Stimulated activated naive CD4-positive, alpha-beta T cell treated with Interleukin-2 at 50 U/mL for 16 hours (primary cell): Measurements from ENCODE around the gene ACLY.

Experiments used
- DNase-seq: peaks from one replicate; lab custom pipeline; 2025; lab: John Stamatoyannopoulos, UW

Gene ACLY

DNA sequence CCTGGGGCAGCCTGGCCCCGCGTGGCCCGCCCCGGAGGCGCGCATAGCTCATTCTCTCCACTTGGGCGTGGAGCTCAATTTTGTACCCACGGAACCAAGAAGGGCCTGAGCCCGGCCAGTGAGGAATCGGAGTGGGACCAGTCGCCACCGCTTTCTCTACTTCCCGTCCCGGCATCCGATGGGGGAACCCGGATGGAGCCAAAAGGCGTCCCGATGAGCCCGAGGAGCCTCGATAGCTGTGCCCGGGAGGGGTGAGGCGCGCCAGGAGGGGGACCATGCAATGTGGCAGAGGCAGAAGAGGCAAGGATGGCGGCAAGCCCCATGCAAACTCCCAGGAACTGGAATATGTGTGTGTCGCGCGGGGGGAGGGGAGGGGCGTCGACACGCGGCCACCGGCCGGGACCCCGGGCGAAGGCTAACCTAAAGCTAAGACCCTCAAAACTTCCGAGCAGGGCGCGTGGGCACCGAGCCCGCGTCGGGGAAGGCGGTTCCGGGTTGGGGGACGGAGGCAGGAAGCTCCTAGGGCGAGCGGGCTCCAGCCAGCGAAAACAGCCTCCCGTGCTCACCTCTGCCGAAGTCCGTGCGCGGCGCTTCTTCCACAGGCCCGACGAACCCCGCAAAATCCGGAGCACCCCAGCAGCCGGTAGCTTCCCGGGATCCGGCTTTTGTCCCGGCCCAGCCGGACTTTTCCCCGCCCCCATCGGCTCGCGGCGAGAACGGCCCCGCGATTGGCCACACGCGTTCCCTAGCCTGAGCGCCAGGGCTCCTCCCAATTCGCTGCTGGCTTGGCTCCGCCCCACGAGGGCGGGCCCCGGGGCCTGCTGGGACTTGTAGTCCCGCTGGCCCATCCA, at the start of gene ACLY:
Gene ACLY (minus strand): TSS at position 638 of the 851 bp plus-strand sequence. CDS start 5,078 bp downstream, outside the sequence.
- DNase-seq = peak; percentile 93

- no peak for DNase-seq
These were observed 49.3 kb upstream of the ACLY start for GRCh38 chr17:41967921-41968578.

- DNase-seq = peak; percentile 35
These were observed 48.6 kb upstream of the ACLY start for GRCh38 chr17:41967141-41967920.

- DNase-seq = peak; percentile 88
These were observed 47.9 kb upstream of the ACLY start, which contains the start of gene CNP for GRCh38 chr17:41966463-41967140. CNP (plus strand) TSS chr17:41966795; CDS start chr17:41966885, 90 bp downstream.

GRCh38 chr17:41965694-41966462, 47.1 kb upstream of the ACLY start:
- peak; percentile 59 for DNase-seq

- peak; percentile 59 for DNase-seq
These were observed 44.1 kb upstream of the ACLY start for GRCh38 chr17:41962768-41963434.

DNA sequence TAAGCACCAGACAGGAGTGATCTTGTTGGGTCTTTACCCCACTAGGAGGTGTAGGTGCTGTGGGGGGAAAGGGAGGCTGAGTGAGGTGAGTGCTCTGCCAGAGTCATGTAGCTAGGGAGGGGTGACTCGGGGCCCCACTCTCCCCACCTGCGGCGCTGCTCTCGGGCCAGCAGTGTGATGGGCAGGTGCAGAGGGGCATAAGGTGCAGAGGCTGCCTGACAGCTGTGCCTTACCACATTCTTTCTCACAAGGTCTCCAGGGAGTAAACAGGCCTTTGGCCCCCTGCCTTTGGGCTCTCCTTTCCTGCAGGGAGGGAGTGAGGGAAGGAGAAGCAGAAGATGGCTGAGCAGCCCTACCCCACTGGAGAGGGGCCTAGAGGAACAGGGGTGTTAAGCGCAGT, 43.4 kb upstream of the ACLY start:
- no peak for DNase-seq

DNA sequence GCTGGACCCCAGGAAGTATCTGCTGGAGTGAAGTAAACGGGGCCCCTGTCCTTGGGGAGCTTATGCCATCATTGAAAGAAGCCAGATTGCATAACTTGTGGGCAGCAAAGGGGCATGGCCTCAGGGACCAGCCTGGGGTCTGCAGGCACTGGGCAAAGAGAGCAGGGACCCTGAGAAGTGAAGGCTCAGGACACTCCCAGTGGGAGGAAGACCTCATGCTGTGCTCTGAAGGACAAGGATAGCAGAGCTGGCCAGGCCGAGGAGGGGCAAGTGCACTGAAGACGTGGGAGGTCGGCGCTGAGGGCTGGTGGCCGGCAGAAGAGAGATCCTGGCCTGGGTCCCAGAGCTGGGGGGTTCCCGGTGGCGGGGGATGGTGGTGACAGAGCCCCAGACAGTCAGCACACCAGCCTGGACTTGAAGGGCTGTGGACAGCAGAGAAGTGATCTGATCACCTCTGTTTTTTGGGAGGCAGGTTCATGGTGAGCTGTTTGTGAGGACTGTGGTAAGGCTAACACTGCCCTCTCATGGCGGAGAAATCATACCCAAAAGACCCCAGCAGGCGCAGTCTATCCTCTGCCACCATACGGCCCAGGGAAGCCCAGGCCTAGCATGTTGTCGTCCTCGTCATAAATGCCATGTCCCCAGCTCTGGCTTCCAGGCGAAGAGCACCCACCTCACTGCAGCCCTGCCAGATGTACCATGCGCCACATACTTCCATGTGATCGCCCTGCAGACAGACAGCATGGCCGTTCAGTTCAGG, 40.8 kb upstream of the ACLY start:
- no peak for DNase-seq

DNA sequence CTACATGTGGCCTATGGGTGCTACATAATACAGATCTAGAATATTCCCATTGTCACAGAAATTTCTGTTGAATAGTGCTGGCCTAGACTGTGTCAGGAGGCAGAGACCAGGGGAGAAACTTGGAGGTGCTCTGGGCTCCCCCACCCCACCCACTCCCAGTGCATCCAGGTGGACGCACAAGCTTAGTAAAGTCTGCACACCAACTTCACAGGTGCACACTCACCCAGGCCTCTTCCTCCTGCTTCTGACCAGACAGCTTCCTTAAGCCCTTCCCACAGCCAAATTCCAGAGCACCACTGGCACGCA, 40.2 kb upstream of the ACLY start:
- DNase-seq = no peak

DNA sequence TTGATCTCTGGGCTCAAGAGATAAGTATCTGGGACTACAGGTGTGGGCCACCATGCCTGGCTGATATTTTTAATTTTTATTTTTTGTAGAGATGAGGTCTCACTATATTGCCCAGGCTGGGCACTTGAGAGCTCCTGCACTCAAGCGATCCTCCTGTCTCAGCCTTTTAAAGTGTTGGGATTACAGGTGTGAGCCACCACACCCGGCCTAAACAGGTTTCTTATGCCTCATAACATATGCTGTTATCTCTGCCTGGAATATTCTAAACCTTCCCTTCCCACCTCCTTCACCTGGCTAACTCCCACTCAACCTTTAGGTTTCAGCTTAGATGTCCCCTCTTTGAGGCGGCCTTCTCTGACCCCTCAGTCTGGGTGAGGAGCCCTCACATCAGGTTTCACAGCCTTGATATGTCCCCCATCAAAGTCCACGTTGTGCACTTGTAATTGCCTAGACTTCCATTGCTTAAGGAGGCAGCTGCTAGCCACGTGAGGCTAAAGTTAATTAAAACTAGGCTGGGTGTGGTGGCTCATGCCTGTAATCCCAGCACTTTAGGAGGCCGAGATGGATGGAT, 39.2 kb upstream of the ACLY start:
- DNase-seq = no peak

DNA sequence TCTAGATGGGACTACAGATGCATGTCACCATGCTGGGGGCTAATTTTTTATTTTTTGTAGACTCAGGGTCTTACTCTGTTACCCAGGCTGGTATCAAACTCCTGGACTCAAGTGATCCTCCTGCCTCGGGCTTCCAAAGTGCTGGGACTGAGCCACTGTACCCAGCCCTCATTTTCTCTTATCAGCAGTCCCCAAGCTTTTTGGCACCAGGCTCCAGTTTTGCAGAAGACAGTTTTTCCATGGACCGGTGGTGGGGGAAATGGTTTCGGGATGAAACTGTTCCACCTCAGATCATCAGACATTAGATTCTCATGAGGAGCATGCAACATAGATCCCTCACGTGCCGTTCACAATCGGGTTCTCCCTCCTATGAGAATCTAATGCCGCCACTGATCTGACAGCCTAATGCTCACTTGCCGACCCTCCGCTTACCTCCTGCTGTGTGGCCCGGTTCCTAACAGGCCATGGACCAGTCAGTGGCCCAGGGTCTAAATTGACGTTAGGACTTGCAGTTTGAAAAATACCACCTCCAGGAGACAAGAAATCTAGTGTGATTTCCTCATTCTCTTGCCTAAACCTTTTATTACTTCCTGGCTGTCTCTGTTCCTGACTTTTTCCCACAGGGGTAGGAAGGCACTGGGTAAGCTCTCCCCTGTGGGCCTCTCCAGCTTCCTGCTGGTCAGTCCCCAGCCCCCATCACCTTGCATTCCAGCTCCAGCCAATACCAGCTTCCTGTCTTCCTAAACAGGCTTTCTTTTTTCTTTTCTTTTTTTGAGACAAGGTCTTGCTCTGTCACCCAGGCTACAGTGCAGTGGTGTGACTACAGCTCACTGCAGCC, 38.5 kb upstream of the ACLY start:
- DNase-seq = no peak

GRCh38 chr17:41956522-41956921, 37.8 kb upstream of the ACLY start:
- DNase-seq = no peak

DNA sequence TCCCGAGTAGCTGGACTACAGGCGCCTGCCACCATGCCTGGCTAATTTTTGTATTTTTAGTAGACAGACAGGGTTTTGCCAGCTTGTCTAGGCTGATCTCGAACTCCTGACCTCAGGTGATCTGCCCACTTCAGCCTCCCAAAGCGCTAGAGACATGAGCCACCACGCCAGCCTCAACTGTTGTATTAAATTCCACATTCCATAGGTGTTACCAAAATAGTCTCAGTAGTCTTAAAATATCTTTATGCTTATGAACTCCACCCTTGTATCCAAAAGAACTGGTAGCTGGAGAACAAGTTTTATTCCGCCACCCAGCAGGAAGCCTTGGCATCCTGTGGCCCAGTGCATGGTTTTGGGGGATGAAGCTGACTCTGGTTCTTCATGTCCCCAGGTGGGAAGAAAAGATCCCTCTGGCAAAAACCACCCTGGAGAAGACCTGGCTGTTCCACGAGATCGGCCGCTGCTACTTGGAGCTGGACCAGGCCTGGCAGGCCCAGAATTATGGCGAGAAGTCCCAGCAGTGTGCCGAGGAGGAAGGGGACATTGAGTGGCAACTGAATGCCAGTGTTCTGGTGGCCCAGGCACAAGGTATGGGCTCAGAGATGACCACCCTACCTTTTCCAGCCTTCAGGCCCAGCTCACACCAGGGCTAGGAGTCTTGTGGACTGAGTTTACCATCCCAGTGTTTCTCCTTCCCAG, 30.2 kb upstream of the ACLY start:
- no peak for DNase-seq

- DNase-seq = no peak
These were observed 26.2 kb upstream of the ACLY start for GRCh38 chr17:41944943-41945342.

DNA sequence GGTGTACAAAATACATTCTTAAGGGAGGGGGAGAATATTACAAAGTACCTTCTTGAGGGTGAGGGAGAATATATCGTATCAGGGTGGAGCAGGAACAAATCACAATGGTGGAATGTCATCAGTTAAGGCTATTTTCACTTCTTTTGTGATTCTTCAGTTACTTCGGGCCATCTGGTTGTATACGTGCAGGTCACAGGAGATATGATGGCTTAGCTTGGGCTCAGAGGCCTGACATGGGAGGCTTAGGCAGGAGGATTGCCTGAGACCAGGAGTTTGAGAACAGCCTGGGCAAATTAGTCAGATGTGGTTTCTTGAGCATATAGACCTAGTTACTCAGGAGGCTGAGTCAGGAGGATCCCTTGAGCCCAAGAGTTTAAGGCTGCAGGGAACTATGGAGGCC, 24.7 kb upstream of the ACLY start:
- no peak for DNase-seq

DNA sequence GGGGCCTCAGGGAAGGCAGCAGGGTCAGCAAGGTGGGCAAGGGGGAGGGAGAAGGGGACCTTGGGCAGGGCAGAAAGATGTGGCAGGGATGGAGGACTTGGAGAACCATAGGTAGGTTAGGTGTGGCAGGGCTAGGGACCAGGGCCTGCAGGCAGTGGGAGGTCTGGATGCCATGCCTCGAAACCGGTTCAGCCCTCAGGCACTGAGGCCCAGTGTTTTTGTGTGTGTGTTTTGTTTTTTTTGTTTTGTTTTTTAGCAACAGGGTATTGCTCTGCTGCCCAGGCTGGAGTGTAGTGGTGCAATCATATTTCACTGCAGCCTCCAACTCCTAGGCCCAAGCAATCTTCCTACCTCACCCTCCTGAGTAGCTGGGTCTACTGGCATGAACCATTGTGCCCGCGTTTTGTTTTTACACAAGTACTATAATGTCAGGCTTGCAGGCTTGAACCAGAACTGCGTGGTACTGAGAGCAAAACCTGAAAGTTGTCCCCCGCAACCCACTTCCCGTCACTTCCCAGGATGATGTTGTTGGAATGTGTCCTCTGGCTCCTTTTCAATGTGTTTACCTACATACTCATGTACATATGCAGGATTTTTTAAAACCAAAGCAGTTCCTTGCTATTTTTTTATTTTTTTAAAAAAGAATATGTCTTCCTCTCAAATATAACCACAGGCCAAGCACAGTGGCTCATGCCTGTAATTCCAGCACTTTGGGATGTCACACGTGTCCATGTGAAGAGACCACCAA, 24.0 kb upstream of the ACLY start:
- DNase-seq = no peak

DNA sequence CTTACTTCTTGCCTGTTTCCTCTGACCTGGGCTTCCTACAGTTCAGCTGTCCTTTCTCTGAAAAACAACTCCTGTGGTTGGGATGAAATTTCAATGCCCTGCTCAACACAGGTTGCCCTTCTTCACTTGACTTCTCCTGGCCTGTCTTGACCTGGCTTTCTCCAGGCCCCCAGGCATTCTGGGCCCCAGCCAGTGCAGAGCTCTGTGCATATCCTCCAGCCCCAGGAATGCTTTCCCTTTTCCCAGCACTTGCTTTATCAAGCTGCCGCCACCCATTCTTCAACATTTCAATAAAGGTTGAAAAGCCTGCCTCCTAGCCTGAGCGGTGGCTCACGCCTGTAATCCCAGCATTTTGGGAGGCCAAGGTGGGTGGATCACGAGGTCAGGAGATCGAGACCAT, 22.4 kb upstream of the ACLY start:
- DNase-seq = no peak
